Measurements from ENCODE around the gene ZSWIM4.

DNA sequence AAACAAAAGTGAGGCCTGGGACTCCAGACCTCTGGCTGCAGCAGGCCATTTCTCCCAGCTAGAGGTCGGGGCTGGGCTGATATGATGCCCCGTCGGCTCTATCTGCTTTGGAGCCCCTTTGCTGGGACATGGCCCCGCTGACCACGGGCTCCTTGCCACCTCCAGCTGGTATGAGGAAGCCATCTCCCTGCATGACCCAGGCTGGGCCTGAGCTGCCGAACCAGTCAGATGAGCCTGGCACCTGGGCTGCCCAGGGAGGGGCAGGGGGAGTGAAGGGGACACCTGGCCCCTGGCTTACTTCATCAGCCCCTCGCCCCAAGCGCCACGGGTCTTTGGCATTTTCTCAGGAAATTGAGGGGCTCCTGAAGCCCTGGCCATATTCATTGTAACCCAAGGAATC, 7.8 kb downstream of the ZSWIM4 start:
- no peak for TF ChIP-seq ZFP3 (CRISPR knock-in tag; IDR thresholded peaks at IDR 0.05)
- TF ChIP-seq ISL1 (CRISPR knock-in tag; IDR thresholded peaks at IDR 0.05), result no peak
- TF ChIP-seq, protein P1, sequence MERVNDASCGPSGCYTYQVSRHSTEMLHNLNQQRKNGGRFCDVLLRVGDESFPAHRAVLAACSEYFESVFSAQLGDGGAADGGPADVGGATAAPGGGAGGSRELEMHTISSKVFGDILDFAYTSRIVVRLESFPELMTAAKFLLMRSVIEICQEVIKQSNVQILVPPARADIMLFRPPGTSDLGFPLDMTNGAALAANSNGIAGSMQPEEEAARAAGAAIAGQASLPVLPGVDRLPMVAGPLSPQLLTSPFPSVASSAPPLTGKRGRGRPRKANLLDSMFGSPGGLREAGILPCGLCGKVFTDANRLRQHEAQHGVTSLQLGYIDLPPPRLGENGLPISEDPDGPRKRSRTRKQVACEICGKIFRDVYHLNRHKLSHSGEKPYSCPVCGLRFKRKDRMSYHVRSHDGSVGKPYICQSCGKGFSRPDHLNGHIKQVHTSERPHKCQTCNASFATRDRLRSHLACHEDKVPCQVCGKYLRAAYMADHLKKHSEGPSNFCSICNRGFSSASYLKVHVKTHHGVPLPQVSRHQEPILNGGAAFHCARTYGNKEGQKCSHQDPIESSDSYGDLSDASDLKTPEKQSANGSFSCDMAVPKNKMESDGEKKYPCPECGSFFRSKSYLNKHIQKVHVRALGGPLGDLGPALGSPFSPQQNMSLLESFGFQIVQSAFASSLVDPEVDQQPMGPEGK (CRISPR knock-in tag; IDR thresholded peaks at IDR 0.05; ENCODE audit: borderline replicate concordance), result no peak
- no peak for TF ChIP-seq ESRRG (CRISPR knock-in tag; IDR thresholded peaks at IDR 0.05)
- no peak for TF ChIP-seq ZFP30 (CRISPR knock-in tag; IDR thresholded peaks at IDR 0.05)
- TF ChIP-seq OSR1 (CRISPR knock-in tag; IDR thresholded peaks at IDR 0.05), result no peak
- no peak for TF ChIP-seq BACH2 (CRISPR knock-in tag; IDR thresholded peaks at IDR 0.05; ENCODE audit: borderline replicate concordance)
- TF ChIP-seq GLIS3 (CRISPR knock-in tag; IDR thresholded peaks at IDR 0.05), result no peak
- no peak for TF ChIP-seq ZNF565 (CRISPR knock-in tag; conservative IDR thresholded peaks at IDR 0.05; ENCODE audit: low read depth)
- TF ChIP-seq, protein P2, sequence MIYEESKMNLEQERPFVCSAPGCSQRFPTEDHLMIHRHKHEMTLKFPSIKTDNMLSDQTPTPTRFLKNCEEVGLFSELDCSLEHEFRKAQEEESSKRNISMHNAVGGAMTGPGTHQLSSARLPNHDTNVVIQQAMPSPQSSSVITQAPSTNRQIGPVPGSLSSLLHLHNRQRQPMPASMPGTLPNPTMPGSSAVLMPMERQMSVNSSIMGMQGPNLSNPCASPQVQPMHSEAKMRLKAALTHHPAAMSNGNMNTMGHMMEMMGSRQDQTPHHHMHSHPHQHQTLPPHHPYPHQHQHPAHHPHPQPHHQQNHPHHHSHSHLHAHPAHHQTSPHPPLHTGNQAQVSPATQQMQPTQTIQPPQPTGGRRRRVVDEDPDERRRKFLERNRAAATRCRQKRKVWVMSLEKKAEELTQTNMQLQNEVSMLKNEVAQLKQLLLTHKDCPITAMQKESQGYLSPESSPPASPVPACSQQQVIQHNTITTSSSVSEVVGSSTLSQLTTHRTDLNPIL (CRISPR knock-in tag; IDR thresholded peaks at IDR 0.05; ENCODE audit: low read depth), result no peak
- TF ChIP-seq ZNF70 (CRISPR knock-in tag; IDR thresholded peaks at IDR 0.05), result no peak
- TF ChIP-seq RARB (CRISPR knock-in tag; IDR thresholded peaks at IDR 0.05), result no peak
- TF ChIP-seq, protein P3, sequence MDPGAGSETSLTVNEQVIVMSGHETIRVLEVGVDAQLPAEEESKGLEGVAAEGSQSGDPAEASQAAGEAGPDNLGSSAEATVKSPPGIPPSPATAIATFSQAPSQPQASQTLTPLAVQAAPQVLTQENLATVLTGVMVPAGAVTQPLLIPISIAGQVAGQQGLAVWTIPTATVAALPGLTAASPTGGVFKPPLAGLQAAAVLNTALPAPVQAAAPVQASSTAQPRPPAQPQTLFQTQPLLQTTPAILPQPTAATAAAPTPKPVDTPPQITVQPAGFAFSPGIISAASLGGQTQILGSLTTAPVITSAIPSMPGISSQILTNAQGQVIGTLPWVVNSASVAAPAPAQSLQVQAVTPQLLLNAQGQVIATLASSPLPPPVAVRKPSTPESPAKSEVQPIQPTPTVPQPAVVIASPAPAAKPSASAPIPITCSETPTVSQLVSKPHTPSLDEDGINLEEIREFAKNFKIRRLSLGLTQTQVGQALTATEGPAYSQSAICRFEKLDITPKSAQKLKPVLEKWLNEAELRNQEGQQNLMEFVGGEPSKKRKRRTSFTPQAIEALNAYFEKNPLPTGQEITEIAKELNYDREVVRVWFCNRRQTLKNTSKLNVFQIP (CRISPR knock-in tag; IDR thresholded peaks at IDR 0.05; ENCODE audit: borderline replicate concordance, low read depth), result no peak
- no peak for TF ChIP-seq CSDC2 (CRISPR knock-in tag; IDR thresholded peaks at IDR 0.05)

Data from SK-N-SH treated with all-trans-retinoic acid at 6 μM for 48 hours (cell line).